HG02759 (cell line): ENCODE measurements around the gene HMCN2.
A peak's percentile ranks its signal among the peaks of the same experiment; 100 is the strongest.
"Not testable (repeated sequence)": the region's sequence is repeated elsewhere in the genome, so short reads cannot be mapped to it uniquely, and the experiment has no call there.

Experiments used
- ATAC-seq: cut with Tn5 transposase; IDR thresholded peaks from one replicate; pipeline ENCODE4 v1.9.1; 2021; ENCODE audit warnings: mild to moderate bottlenecking, moderate library complexity; ENCODE audit not compliant: unreplicated experiment

The HMCN2 gene

DNA sequence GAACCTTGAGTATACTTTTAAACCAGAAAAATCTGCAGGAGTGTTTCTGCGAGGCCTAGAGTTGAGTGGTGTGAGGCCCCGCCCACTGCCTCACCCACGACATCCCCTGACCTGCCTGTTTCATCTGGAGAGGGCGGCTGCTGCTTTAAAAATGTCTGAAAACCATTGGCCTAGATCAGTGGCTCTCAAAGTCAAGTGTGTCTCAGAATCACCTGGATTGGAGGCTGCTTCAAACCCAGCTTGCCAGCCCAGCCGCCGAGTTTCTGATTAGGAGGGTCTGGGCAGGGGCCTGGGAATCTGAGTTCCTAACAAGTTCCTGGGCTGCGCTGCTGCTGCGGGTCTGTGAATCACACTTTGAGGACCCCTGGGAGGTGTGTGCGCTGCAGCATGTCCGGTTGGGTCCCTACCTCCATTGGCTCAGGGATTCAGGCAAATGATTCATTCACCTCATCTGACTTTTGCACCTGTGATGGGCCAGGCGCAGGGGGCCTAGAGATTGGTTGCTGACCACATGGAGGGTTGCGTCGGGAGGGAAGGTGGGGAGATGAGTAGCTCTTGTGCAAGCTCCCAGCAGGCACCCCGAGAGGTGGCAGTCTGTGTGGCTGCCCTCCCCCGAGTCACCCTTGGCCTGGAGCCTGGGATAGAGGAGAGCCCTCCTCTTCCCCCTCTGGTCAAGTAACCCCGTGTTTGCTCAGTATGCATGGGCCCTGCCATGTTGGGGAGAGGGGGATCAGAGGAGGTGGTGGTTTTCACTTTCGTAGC, 27.6 kb upstream of the HMCN2 start:
- no peak for ATAC-seq

DNA sequence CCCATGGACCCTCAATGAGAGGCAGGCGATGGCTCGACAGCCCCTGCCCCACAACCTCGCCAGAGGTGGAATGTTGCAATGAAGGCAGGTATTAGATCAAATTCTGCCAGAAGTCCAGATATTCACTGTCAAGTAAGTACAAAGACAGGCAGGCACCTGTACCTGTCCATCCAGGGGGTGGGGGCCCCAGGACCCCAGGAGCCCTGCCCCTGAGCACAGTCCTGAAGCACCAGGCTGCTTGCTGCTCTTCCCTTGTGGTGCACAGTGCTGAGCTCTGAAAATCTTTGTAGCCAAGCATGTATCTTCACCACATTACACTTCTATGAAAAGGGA, 26.2 kb upstream of the HMCN2 start:
- no peak for ATAC-seq

DNA sequence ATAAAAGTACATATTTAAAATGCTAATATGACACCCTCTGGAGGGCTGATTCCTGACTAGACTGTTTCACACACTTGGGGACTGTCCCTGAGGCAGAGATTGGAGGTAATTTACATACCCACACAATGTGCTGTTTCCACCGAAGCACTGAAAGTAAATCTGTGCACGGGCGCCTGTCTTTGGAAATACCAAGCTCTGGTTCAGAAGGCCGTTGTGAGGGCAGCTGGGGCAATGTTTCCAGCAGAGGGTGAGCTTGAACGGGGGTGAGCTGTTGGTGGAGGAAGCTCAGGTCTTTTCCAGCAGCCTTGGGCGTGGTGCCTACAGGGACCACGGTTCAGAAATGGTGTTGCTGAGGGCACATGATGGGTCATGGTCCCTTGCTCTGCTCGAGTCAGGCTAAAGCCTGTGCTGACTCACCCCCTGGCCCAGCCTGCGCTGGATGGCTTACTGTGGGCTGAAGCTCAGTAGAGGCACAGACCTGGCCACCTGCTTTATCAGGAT, 25.8 kb upstream of the HMCN2 start:
- ATAC-seq, result peak; percentile 61

DNA sequence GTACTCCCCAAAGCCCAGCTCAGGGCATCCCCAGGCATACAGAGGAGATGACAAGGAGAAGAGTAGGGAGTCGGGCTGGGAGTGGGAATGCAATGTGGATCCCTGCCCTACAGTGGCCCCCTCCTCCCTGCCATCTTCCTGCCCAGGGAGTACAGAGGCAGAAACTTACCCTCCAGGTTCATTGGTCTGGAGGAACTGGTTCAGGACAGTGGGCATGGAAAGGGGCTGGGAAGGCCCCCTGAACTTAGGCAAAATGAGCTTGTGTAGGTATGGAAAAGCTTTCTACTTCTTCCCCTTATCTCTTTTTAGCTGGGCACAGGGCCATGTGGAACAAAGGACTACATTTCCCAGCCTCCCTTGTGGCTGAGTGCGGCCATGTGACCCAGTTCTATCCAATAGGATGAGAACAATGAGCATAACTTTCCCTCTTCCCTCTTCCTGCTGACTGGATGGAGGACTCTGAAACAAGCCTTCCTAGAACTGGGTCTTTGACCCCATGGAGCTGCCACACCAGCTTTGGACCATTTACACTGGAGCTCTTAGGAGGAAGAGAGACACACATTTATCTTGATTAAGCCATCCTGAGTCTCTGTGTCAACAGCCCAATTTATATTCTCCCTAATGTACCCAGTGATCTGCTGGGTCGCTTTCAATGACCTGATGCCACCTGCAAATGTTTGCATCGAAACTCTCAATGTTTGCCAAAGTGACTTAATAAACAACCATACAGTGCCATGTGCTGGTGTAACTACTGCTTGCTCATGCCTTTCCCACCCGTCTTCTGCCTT, 25.0 kb upstream of the HMCN2 start:
- no peak for ATAC-seq

DNA sequence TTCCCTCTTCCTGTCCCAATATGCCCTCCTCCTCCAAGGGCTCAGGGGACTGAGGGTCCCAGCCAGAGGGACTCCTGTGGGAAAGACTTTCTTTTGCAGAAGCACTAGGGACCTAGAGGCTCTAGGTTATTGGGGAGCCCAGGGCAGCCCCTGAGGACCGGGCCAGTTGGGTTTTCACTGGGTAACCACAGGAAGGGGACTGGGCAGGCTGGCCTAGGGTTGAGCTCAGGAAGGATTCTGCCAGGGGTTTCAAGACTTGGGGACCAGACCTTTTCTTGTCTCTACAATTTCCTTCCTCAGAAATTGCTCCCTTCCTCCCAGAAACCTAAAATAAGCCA, 24.4 kb upstream of the HMCN2 start:
- ATAC-seq, result no peak

DNA sequence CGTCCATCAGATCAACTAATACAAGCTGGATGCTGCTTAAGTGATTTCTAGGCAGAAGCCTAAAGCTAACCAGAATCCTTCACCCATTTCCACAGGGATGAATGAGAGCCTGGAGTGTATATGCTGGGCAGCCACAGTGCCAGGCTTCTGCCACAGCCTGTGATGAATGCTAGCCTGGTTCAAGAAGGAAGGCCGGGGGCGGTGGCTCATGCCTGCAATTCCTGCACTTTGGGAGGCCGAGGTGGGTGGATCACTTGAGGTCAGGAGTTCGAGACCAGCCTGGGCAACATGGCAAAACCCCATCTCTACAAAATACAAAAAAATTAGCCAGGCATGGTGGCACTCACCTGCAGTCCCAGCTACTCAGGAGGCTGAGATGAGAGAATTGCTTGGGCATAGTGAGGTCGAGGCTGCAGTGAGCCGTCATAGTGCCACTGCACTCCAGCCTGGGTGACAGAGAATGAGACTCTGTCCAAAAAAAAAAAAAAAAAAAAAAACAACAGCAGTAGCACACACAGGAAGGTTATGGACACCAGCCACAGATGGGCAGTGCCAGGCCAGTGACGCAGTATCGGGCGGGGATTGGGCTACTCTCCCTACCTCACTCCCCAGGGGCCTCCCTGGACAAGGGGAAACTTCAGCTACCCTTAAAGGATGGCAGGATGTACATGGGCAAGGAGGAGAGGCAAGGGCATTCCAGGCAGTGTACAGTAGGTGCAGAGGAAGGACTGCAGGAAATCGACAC, 23.1 kb upstream of the HMCN2 start:
- no peak for ATAC-seq

DNA sequence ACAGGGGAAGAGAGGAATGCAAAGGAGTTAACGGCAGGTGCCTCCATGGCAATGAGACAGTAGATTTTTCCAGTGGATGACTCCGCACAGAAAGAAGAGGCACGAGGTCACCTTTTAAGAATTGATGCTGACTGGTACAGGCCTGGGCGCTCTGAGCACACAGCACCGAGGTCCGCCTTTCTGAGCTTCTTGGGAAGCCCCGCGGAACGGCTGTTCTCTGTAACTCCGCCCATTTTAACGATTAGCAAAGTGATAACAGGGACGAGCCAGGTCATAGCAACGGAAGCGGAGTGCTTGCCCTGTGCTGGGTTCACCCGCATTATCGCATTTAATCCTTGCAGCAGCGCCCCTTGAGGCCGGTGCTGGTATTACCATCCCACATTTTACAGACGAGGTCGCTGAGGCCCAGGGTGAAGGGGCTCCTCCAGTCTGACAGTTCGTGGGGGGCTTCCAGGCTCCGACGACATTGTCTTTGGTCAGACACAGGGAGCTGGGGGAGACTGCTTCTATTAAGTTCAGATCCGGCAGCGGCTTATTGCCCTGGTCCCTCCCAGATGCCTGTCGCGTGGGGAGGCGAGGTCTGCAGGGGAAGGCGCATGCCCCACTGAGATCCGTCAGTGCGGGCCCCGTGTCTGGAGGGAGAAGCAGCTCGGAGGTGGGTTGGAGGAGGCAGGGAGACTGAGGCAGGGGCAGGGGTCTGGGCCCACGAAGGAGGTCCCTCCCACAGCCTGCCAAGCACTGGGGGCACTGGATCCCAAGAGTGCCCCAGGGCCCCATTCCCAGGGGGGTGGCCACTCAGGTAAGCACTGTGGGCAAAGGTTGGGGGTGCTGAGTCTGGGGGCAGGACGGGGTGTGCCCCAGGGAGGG, 22.3 kb upstream of the HMCN2 start:
- peak; percentile 51 for ATAC-seq

DNA sequence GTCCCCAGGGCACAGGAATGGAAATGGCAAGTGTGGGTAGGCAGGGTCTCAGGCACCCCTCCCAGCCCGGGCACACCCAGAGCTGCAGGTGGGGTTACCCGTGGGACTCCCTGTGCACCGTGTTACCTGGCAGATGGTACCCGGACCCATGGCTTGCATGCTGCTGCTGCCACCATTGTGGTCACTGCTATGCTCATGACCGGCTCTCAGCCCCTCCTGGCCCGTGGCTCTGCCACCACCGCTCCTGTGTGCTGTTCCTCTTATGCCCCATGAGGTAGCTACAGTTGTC, 21.7 kb upstream of the HMCN2 start:
- ATAC-seq, result no peak

DNA sequence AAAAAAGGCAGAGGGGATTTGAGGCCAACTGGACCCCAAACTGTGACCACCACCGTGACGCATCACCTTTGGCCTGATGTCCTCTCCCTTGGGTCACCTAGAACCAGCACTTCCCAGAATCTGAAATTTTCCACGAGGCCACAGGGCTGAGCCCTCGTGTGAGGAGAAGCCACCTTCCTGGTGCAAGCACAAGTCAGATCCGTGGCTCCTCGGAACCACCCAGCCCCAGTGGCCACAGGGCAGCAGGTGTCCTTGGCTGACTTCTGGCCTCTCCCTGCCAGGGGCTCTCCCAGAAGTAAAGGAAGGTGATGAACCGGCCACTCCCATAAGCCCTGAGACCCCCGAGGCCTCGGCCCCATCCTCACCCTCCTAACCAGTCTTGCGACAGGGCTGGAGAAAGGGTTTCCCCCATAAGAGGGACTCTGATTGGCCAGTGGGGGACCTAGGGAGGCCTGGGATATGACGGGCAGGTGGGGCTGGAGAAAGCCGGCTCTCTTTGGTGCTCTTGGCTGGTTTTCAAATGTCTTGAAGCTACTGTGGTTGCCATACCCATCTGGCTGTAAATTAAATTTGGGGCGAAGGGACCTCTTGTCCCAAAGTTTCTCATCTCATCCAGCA, 20.9 kb upstream of the HMCN2 start:
- no peak for ATAC-seq

DNA sequence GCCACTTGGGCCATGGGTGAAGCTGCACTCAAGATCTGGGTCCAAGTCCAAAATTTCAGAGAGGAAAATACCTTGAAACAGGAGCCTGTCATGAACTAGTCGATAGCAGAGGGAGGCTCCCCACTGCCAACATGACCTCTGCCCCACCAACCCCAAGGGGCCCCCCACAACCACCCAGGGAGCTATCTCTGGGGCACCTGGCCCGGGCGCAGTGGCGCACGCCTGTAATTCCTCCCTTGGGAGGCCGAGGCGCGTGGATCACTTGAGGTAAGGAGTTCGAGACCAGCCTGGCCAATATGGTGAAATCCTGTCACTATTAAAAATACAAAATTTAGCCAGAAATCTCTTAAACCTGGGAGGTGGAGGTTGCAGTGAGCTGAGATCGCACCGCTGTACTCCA, 20.1 kb upstream of the HMCN2 start:
- no peak for ATAC-seq

DNA sequence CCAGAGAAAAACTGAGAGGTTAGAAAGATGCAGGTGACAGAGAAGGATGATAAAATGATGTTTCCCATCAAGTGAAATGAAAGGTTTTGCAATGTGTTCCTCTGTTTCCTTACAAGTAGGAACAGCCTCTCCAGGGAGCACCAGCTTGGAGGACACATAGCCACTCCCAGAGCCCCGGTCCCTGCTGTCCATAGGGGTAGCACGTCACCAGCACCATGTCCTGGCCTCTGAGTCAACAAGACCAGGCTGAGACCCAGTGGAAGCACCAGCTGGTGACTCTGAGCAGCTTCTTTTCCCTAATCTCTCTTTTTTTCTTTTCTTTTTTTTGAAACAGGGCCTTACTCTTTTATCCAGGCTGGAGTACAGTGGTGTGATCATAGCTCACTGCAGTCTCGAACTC, 19.4 kb upstream of the HMCN2 start:
- no peak for ATAC-seq

DNA sequence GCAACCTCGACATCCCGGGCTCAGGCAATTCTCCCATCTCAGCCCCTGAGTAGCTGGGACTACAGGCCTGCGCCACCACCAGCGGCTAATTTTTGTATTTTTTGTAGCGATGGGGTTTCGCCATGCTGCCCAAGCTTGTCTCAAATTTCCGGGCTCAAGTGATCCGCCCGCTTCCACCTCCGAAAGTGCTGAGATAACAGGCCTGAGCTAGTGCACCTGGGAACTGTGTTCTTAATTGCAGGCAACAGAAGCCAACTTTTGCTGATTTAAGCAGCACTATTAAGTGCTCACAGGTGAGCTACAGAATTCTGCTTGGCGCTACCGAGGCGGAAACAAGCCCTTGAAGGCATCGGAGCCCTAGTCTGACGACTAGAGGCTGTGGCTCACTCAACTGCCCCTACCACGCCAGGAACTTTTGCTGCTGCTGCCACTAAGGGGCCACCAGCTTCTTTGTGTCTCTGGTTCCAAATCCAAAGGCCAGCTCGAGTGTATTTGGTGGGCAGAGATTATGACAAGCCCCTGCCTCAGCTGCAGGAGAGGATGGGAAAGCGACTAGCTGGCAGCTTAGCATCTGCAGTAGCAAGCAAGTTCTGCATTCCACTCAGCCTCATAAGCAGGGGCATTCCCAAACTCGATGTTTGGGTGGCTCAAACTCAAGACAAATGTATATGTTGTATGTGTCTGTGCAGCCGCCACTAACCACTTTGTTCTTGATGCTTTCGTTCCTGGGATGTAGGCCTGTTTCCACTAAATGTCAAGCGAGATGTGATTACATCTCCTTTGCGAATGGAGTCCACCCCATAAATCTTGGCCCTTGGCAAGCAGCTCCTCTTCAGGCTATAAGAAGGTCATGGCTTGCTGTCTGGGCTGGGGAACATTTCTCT, 10.6 kb upstream of the HMCN2 start:
- ATAC-seq, result no peak

DNA sequence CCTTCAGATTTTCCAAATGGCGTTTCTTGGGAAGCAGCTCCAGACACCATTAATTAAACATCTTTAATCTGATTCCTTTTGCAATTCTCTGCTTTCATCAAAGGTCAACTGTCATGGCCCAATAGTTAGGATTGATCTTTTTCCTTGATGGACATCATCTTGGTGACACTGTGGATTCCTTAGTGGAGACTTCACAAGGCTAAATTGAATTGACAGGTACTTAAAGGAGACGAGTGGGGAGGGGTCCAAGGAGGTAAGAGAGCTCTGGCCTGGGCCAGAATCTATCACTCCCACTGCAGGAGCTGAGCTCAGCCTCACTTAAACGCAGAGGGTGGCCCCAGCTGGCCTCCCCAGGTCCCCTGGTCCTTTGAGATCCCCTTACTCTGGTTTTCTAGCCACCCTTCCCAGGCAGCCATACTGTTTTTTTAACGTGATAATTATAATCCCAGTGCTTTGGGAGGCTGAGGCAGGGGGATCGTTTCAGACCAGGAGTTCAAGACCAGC, 9.9 kb upstream of the HMCN2 start:
- no peak for ATAC-seq

DNA sequence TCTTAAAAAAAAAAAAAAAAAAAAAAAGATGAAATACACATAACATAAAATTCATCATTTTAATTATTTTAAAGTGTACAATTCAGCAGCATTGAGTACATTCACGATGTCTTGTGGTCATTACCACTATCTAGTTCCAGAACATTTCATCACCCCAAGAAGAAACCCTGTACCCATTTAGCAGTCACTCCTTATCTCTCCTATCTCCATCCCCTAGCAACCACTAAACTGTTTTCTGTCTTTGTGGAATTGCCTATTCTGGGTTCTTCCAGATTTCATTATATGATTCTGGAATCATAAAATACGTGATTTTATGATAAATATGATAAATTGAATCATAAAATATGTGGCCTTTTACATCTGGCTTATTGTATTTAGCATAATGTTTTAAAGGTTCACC, 8.9 kb upstream of the HMCN2 start:
- ATAC-seq, result no peak

DNA sequence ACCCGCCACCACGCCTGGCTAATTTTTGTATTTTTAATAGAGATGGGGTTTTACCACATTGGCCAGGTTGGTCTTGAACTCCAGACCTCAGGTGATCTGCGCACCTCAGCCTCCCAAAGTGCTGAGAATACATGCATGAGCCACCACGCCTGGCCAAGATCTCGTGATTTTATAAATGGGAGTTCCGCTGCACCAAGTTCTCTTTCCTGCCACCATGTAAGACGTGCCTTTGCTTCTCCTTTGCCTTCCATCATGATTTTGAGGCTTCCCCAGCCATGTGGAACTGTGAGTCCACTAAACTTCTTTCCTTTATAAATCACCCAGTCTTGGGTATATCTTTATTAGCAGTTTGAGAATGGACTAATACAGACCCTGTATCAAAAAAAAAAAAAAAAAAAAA, 7.4 kb upstream of the HMCN2 start:
- ATAC-seq, result not testable (repeated sequence)

DNA sequence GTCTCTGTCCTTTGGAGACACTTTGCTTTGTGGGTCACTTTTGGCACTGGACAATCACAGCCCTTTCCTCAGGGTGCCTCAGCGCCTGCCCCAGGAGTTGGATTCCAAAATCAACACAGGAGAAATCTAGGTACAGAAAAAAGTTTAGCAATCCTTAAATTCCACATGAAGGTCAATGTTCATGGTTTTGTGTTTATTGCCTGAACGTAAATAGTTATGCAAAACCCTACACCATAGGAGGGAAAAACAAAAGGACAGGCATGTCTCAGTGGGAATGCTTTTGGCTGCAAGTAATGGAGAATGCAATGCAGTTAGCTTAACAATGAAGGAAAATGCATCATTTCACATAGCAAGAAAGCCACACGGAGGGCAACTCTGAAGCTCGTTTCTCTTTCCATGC, 6.5 kb upstream of the HMCN2 start:
- ATAC-seq, result no peak

DNA sequence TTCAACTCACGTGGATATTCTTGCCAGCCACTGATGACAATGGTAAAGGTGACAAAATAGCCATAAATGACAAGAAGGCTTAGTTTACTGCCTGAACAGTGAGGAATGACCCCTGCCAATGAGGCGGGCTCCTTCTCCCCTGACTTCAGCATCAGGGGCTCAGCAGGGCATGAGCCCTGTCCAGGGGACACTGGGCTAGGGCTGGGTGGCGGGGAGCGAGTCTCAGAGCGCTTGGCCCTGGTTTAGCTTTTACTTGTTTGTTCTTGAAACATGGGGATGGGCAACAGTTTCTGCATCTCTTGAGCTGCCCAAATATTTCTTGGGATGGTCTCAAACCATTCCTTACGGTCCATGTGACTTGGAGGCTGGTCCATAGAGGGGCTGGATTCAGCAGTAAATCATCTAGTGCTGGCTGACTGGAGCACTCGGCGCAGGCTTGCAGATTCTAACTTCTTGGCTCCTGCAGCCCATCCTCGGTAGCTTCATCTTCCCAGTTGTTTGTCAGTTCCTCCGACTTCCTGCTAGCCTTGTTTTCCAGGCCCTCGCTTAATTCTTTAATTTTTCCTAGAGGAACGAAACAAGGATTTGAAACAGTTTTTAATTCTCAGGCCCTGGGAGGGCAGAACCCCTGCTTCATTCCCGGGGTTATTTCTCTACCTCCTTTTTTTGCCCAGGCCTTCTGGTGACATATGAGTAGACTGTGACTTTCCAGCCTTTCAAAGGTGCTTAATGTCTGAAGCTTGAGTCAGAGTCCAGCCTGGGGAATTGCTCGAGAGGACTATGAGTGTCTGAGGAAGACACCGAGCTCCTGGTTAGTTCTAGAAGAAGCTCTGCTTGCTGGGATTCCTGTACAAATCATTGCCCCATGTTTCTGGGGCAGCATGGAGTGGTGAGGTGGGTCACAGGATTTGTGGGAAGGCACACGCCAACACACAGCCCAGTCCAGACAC, 4.5 kb upstream of the HMCN2 start:
- ATAC-seq, result no peak

DNA sequence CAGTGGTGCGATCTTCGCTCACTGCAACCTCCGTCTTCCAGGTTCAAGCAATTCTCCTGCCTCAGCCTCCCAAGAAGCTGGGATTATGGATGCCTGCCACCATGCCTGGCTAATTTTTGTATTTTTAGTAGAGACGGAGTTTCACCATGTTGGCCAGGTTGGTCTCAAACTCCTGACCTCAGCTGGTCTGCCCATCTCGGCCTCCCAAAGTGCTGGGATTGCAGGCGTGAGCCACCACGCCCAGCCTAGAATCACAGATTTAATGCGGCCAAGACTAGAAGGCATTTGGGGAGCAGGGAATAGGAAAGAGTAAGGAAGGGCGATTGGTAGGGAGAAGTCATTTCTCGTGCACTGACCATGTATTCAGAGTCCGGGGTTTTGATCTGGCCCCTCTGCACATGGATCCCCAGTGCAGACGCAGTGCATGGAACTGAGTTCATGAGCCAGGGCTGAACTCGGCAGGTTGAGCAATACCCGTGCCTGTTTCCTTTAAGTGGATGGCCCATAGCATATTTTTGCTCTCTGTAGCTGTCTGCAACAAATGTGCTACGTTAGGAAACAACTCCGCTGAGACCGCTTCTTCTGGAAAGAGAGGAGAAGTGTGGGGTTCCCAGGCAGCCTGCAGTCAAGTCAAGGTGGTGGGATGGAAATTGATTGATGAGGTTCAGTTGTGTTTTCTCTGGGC, 3.4 kb upstream of the HMCN2 start:
- no peak for ATAC-seq
